ENCODE data around the gene KCND2.
"Not testable (repeated sequence)": the region's sequence is repeated elsewhere in the genome, so short reads cannot be mapped to it uniquely, and the experiment has no call there.

The KCND2 gene

DNA sequence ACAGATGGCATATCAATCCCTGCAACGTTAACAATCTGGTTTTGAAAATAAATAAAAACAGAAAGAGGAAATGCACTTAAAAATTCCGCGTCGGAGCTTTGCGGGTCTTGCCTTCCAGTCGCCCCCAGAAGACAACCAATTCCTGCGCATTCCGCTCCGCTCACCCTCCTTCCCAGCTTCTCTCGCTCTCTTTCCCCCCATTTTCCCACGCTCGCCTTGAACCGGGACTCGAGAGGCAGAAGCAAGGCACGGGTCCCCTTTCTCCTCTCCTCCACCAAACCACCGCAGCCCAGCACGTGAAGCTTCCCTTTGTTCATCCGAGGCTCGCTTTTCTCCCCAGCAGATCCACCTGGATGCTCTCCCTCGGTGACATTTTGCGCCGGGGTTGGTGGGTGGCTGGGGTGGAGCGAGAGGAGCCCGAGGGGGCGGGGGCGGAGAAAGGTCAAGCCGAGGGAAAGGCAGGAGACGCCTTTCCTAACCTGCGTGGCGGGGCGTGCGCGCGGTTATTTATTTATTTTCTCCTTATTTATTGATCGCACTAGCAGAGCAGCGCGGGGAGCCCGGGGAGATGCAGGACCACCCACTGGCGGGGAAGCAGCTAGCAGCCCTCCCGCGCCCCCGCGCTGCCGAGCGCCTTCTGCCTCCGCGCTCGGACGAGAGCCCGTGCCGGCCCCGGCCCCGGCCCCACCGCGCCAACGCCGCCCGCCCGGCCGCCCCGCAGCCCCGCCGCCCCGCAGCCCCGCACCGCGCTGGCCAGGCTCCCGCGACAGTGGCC, at the start of gene KCND2:
TSS of gene KCND2 (plus strand) at position 475 of the 775 bp plus-strand sequence.
- DNase-seq, result no peak

- no peak for DNase-seq
These were observed 46.8 kb upstream of the KCND2 start for GRCh38 chr7:120226188-120226587.

GRCh38 chr7:120227255-120227654, 45.7 kb upstream of the KCND2 start:
- no peak for DNase-seq

DNA sequence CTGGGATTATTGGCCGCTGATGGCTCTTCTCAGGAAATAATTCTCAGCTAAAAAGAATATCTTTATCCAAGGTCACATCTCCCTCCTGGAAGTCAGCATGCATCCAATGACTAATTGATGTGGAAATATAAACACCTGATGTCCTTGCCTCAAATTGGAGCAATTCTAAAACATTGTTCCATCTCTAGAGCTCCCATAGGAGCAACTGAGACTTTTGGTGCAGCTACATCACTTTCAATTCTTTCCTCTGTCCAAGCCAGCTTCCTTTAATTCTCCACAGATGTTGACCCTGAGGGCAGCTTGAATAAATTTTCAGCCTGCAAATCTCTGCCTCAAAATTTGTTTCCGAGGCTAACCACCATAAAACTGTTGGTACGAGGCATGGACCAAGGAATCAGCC, 43.9 kb upstream of the KCND2 start:
- no peak for DNase-seq

GRCh38 chr7:120233338-120233737, 39.6 kb upstream of the KCND2 start:
- no peak for DNase-seq

DNA sequence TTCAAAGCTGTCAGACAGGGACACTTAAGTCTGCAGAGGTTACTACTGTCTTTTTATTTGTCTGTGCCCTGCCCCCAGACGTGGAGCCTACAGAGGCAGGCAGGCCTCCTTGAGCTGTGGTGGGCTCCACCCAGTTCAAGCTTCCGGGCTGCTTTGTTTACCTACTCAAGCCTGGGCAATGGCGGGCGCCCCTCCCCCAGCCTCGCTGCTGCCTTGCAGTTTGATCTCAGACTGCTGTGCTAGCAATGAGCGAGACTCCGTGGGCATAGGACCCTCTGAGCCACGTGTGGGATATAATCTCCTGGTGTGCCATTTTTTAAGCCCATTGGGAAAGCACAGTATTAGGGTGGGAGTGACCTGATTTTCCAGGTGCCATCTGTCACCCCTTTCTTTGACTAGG, 32.6 kb upstream of the KCND2 start:
- DNase-seq, result not testable (repeated sequence)

DNA sequence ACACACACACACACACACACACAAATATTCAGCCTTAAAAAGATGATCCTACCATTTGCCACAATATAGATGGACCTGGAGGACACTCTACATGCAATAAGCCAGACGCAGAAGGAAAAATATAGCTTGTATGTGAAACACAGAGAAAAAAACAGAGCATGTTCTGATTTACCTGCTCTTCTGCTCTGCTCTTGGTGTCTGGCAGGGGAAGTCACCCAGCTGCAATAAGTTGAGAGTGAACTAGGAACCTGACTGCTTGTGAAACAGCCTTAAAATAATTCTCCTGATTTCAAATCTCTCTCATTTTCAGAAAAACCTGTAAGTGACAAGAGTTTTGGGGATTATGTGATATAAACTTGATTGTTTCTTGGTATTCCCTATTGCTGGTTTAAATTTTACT, 31.0 kb upstream of the KCND2 start:
- no peak for DNase-seq

GRCh38 chr7:120254845-120255244, 18.1 kb upstream of the KCND2 start:
- no peak for DNase-seq

DNA sequence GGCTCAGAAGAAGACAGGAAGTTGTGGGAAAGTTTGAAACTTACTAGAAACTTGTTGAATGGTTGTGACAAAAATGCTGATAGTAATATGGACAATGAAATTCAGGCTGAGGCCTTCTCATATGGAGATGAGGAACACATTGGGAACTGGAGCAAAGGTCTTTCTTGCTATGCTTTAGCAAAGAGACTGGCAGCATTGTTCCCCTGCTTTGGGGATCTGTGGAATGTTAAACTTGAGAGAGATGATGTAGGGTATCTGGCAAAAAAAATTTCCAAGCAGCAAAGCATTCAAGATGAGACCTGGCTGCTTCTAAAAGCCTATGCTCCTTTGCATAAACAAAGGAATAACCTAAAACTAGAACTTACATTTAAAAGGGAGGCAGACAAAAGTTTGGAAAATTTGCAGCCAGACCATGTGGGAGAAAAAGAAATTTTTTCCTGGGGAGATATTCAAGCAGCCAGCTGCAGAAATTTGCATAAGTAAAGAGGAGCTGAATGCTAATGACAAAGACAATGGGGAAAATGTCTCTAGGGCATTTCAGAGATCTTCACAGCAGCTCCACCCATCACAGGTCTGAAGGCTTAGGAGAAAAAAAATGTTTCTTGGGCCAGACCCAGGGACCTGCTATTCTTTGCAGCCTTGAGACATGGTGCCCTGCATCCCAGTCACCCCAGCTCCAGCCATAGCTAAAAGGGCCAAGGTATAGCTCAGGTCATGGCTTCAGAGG, 16.5 kb upstream of the KCND2 start:
- no peak for DNase-seq

- DNase-seq, result no peak
These were observed 13.6 kb upstream of the KCND2 start for GRCh38 chr7:120259386-120259785.

DNA sequence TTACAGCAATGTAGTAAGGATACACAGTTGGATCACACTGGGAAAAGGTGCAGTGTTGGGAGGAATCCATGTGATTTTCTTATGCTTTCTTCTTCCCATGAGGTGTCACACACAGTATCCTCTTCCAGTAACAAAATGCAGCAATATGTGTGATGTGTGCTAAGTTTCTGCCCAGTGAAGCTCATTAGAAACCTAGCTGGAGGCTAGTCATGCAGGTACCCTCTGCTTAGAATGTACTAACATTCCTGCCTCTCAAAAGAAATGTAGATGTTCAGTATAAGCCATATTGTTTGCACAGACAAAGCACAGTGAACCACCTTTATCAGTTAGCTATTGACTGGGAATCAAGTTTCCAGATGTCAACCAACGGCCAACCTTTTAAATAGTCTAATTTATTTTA, 12.9 kb upstream of the KCND2 start:
- no peak for DNase-seq

DNA sequence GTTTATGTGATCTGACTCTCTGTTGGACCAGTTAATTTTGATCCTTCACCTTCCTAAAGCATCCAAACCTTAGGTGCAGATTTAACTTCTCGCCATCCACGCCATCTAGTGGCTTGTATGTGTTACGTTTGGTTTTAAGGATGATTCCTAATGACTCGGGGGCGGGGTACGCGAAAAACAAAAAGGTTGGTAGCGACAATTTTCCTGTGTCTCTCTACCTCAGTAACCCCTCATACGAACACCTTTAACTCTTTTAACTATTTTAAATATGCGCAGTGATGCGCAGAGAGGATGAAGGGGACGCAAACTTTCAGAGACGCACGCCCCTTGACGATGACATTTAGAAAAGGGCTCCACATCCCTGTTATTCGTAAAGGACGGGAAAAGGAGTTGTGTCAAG, 714 bp upstream of the KCND2 start:
- DNase-seq, result no peak

- no peak for DNase-seq
These were observed 551 bp downstream of the KCND2 start for GRCh38 chr7:120273476-120273975.

GRCh38 chr7:120274482-120274881, 1.5 kb downstream of the KCND2 start:
- no peak for DNase-seq

- no peak for DNase-seq
These were observed 1.9 kb downstream of the KCND2 start for GRCh38 chr7:120274899-120275298.

DNA sequence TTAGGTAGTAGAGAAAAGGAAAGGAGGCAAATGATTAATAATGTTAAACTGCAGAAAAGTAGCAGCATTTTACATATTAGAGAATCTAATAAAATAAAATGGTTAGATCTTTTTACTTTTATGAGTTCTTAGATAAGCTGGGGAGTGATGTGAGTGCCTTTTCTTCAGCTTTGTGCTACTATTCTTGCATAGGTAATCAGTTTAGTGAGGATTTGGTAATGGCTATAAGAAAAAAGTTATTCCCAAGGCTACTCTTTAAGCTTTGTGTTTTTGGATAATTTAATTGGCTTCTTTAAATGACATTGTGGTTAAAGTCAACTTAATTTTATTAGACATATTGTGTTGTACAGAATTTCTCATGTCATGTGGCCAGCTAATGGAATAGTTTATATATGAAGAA, 3.7 kb downstream of the KCND2 start:
- DNase-seq, result no peak

- DNase-seq, result no peak
These were observed 5.8 kb downstream of the KCND2 start for GRCh38 chr7:120278773-120279172.

- DNase-seq, result no peak
These were observed 7.8 kb downstream of the KCND2 start for GRCh38 chr7:120280743-120281142.

- no peak for DNase-seq
These were observed 20.1 kb downstream of the KCND2 start for GRCh38 chr7:120293027-120293426.

GRCh38 chr7:120302190-120302589, 29.2 kb downstream of the KCND2 start:
- no peak for DNase-seq

- DNase-seq, result no peak
These were observed 30.1 kb downstream of the KCND2 start for GRCh38 chr7:120303105-120303504.

DNA sequence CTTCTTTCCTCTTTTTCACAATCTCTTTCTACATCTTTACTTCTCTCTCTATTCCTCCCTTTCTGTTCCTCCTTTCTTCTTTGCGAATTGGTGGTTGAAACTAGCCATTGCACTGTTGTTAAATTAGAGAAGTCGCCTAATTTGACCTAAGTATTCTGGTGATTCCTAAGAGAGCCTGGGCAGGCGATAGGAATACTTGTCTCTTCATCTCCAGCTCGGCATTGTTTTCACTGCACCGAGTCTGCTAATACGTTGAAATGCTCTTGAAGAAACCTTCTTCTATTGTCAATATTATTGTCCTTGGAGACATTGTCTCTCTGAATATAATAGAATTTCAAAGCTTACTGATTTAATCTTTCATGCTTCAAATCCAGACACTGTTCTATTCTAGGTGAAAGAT, 31.7 kb downstream of the KCND2 start:
- DNase-seq, result no peak

- no peak for DNase-seq
These were observed 35.1 kb downstream of the KCND2 start for GRCh38 chr7:120307991-120308545.

Measured in stimulated activated CD4-positive, alpha-beta T cell treated with anti-CD3 and anti-CD28 coated beads, Interleukin-4, amount 100 ng/mL, for 1 hour (primary cell).